ACHN (cell line): ENCODE results near the gene PAX5.

Source experiments
- DNase-seq: peaks from one replicate; pipeline ENCODE4 v3.0.0-alpha.2; 2015
- in situ Hi-C: cut with HindIII; loops from 2 replicates; pipeline ENCODE4 v1.10.0; 2017; ENCODE audit warnings: low sequenced_read_pairs, low pct_ligation_motif_present, low pct_unique_long_range_greater_than_20kb

Gene PAX5

GRCh38 chr9:37027582-37028419 is 6.3 kb downstream of the PAX5 start:
- in situ Hi-C loops = no loop called here
- peak; percentile 95 for DNase-seq

- no peak for DNase-seq
- in situ Hi-C loops = no loop called here
Measured at GRCh38 chr9:37026931-37027581, 7.0 kb downstream of the PAX5 start.

- in situ Hi-C loops = no loop called here
Measured at GRCh38 chr9:37026113-37026930, 7.7 kb downstream of the PAX5 start.

GRCh38 chr9:37025823-37026112 is 8.3 kb downstream of the PAX5 start:
- in situ Hi-C loops = no loop called here
- DNase-seq = no peak

More at GRCh38 chr9:37026113-37026930, 7.7 kb downstream of the PAX5 start:
- DNase-seq = peak; percentile 6

GRCh38 chr9:37025071-37025822 is 8.8 kb downstream of the PAX5 start:
- peak; percentile 12 for DNase-seq
- in situ Hi-C loops = no loop called here

GRCh38 chr9:37017546-37017945 is 16.5 kb downstream of the PAX5 start:
- DNase-seq = no peak
- in situ Hi-C loops = no loop called here

GRCh38 chr9:37011530-37011929 is 22.5 kb downstream of the PAX5 start:
- no peak for DNase-seq
- in situ Hi-C loops = no loop called here

- in situ Hi-C loops = no loop called here
- DNase-seq = no peak
Measured at GRCh38 chr9:37010976-37011375, 23.1 kb downstream of the PAX5 start.

GRCh38 chr9:37010180-37010579 is 23.9 kb downstream of the PAX5 start:
- no peak for DNase-seq
- in situ Hi-C loops = no loop called here

- DNase-seq = no peak
- in situ Hi-C loops = no loop called here
Measured at GRCh38 chr9:37007295-37007694, 26.8 kb downstream of the PAX5 start.

- in situ Hi-C loops = no loop called here
- no peak for DNase-seq
Measured at GRCh38 chr9:37005517-37006140, 28.4 kb downstream of the PAX5 start.

- in situ Hi-C loops = no loop called here
- no peak for DNase-seq
Measured at GRCh38 chr9:37004424-37004935, 29.6 kb downstream of the PAX5 start.

- DNase-seq = no peak
- in situ Hi-C loops = no loop called here
Measured at GRCh38 chr9:37002413-37003217, 31.5 kb downstream of the PAX5 start.

GRCh38 chr9:37002036-37002412 is 32.0 kb downstream of the PAX5 start:
- in situ Hi-C loops = no loop called here
- DNase-seq = no peak

- in situ Hi-C loops = no loop called here
- no peak for DNase-seq
Measured at GRCh38 chr9:37001459-37001858, 32.6 kb downstream of the PAX5 start.

- no peak for DNase-seq
- in situ Hi-C loops = no loop called here
Measured at GRCh38 chr9:36999728-37000333, 34.2 kb downstream of the PAX5 start.

- in situ Hi-C loops = no loop called here
- peak; percentile 14 for DNase-seq
Measured at GRCh38 chr9:36997414-36997813, 36.7 kb downstream of the PAX5 start.
